Stimulated activated CD8-positive, alpha-beta memory T cell treated with anti-CD3 and anti-CD28 coated beads, Interleukin-15, amount 100 ng/mL, for 48 hours (primary cell): ENCODE measurements around the gene RGS2.

Source experiments
- DNase-seq, 2 donors: peaks; one replicate each; pipeline ENCODE4 v3.0.0-alpha.2; 2020; ENCODE audit warnings: low read depth in 2 of 2

Gene RGS2

GRCh38 chr1:192795916-192796618 is 12.8 kb upstream of the RGS2 start:
- DNase-seq, result no peak

- DNase-seq, result no peak
These were observed 11.7 kb upstream of the RGS2 start for GRCh38 chr1:192797143-192797542.

DNA sequence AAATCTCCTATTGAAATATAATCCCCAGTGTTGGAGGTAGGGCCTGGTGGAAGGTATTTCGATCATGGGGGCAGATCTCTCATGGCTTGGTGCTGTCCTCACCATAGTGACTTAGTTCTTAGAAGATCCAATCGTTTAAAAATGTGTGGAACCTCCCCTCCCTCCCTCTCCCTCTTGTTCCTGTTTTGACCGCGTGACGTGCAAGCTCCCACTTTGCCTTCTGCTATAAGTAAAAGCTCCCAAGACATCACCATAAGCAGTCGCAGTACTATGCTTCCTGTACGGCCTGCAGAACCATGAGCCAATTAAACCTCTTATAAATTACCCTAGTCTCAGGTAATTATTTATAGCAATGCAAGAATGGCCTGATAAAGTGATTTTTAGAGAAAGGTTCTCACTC is 10.9 kb upstream of the RGS2 start:
- no peak for DNase-seq

DNA sequence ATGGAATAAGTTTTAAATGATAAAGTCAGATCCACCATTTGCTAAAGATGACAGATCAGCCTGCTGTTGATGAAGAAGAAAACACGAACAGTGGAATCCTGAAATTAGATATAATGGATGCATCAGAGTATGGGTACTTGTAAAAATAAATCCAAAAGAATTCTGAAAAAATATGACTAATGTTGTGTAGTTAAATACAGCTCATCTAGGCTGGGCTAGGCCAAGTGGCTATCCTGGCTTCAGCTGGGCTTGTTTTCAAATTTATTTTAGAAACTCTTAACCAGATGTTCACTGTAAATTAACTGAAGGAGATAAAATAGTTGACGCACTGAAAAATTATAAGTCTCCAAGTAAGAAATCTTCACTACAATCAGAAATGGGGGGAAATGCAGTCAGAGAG is 7.4 kb upstream of the RGS2 start:
- DNase-seq, result no peak

GRCh38 chr1:192802406-192802805 is 6.4 kb upstream of the RGS2 start:
- no peak for DNase-seq

GRCh38 chr1:192803501-192803900 is 5.3 kb upstream of the RGS2 start:
- no peak for DNase-seq

DNA sequence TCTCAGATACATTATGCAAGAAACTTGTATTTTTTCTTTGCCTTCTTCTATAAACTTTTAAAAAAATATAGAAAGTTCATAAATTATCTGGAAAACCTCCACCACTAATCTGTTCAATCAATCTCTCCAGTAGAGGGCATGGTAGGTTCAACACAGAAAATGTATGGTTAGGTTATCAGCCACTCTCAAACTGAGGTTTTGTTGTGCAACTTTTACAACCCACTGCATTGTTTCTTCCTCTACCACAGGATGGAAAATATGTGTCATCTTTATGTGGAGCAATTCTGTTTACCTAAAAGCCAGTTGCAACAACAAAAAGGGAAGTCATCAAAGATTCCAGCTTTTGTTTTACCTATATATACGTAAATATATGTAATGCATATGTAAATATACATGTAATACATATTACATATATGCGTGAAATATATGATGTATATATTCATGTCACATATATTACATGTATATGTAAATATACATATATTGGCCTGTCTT is 3.0 kb upstream of the RGS2 start:
- DNase-seq, result no peak

GRCh38 chr1:192807211-192808162 is 1.4 kb upstream of the RGS2 start:
- DNase-seq, result no peak

- no peak for DNase-seq
These were observed 699 bp upstream of the RGS2 start for GRCh38 chr1:192808163-192808517.

GRCh38 chr1:192809307-192810252 is 741 bp downstream of the RGS2 start:
- DNase-seq, result peak in 1 of 2 donors; percentile 26

- DNase-seq, result no peak
These were observed 1.5 kb downstream of the RGS2 start for GRCh38 chr1:192810253-192810880.

GRCh38 chr1:192811006-192811405 is 2.2 kb downstream of the RGS2 start:
- no peak for DNase-seq

DNA sequence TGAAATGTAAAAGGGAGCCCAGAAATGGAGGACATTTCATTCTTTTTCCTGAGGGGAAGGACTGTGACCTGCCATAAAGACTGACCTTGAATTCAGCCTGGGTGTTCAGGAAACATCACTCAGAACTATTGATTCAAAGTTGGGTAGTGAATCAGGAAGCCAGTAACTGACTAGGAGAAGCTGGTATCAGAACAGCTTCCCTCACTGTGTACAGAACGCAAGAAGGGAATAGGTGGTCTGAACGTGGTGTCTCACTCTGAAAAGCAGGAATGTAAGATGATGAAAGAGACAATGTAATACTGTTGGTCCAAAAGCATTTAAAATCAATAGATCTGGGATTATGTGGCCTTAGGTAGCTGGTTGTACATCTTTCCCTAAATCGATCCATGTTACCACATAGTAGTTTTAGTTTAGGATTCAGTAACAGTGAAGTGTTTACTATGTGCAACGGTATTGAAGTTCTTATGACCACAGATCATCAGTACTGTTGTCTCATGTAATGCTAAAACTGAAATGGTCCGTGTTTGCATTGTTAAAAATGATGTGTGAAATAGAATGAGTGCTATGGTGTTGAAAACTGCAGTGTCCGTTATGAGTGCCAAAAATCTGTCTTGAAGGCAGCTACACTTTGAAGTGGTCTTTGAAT is 2.9 kb downstream of the RGS2 start:
- no peak for DNase-seq

DNA sequence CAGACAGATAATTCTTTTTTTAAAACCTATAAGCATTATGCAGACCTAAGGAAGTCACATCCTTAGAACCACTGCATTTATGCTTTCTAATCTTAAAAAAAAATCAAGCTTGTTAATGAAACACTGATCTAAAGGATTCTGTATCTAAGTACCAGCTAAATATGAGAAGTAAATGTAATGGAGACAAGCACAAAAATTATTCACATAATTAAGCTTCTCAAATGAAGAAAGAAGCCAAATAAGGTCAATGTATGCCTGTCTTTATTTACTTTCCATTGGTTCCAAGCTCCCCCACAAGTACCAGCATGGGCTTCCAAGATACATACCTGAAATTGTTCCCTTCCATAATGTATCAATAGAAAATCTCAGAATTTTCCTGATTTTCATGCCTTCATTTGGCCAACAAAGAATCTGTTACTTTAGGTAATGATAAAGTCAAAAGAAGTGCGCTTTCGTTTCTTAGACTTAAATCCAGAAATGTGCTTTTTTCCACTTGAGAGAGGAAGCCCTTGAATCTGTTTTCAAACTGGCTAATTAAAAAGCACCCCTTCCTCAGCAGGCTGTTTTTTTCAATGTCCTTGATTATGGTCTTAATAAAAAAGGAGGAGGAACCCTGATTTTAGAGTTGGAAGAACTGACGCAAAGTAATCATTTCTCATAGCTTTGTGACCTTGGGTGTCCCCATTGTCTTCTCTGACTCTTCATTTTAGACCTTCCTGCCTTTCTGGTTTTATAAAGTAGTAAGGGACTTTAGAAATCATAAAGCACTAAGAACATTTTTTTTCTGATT is 3.8 kb downstream of the RGS2 start:
- DNase-seq, result no peak

GRCh38 chr1:192814805-192815204 is 6.0 kb downstream of the RGS2 start:
- DNase-seq, result no peak

DNA sequence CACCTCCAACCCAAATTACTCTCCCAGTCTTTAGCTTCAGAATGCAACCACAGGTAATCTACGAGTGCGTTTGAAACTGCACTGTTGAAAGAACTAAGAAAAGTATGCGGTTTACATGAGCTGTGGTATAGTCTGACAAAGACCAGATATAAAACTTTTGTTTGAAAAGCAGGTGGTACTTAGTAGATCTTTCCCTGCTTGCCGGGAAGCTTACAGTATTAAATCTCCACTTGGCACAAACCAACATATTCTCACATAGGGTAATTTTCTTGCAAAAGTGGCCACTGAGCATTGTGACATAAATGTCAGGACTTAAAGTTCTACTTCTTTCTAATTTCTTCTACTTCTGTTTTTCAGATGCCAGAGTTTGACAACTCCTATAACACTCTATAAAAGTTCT is 8.4 kb downstream of the RGS2 start:
- no peak for DNase-seq

DNA sequence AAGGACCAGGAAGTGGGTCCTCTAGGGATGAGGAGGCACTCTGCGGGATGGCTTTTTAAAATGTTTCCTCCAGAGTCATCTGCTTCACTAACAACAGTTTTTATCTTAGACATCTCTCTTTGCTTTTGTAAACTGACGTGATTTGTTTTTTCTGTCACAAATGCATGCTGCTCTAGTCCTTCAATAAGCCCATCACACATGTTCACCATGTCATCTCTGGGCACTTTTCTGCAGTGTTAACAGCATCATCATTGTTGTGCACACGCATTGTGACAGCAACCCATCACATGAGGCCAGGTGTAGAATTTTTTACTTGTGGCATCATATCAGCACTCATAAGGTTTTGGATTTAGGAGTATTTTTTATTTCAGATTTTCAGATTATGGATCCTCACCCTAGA is 12.5 kb downstream of the RGS2 start:
- DNase-seq, result no peak

- DNase-seq, result no peak
These were observed 15.7 kb downstream of the RGS2 start for GRCh38 chr1:192824511-192824910.

- no peak for DNase-seq
These were observed 18.1 kb downstream of the RGS2 start for GRCh38 chr1:192826791-192827546.
